Stimulated activated naive CD8-positive, alpha-beta T cell treated with anti-CD3 and anti-CD28 coated beads, Interleukin-15, Interleukin-2, amounts not matched to agents 100 ng/mL and 50 ng/mL, for 24 hours (primary cell): ENCODE data around the gene MIF.
"Not testable (repeated sequence)": the region's sequence is repeated elsewhere in the genome, so short reads cannot be mapped to it uniquely, and the experiment has no call there.

ENCODE experiments used
- H3K27ac Mint-ChIP-seq: one replicate; pipeline ENCODE4 v1.8.0; 2021; ENCODE audit warnings: mild to moderate bottlenecking, mixed read lengths
- H3K27me3 Mint-ChIP-seq: one replicate; pipeline ENCODE4 v1.8.0; 2021; ENCODE audit warnings: mixed read lengths
- H3K36me3 Mint-ChIP-seq: one replicate; pipeline ENCODE4 v1.8.0; 2021; ENCODE audit warnings: low read depth, mixed read lengths
- H3K4me1 Mint-ChIP-seq: one replicate; pipeline ENCODE4 v1.8.0; 2021; ENCODE audit warnings: low read depth, mixed read lengths
- H3K4me3 Mint-ChIP-seq: one replicate; pipeline ENCODE4 v1.8.0; 2021; ENCODE audit warnings: mild to moderate bottlenecking, mixed read lengths
- H3K9me3 Mint-ChIP-seq: one replicate; pipeline ENCODE4 v1.8.0; 2021; ENCODE audit warnings: mixed read lengths

The MIF gene

GRCh38 chr22:23893121-23893944 is 850 bp upstream of the MIF start:
- Mint-ChIP-seq H3K36me3 (peaks cover 32% of the 10 kb centered on the region), H3K27ac (peak overlapping the region; percentile 98), H3K4me3 (peak overlapping the region; percentile 92), H3K4me1 (peaks cover 29% of the 10 kb centered on the region), H3K27me3 (no peaks in the 10 kb centered on the region), H3K9me3 (no peaks in the 10 kb centered on the region)

- H3K27ac Mint-ChIP-seq = peak overlapping the region; percentile 98
Measured at GRCh38 chr22:23894710-23895598, 771 bp downstream of the MIF start.

GRCh38 chr22:23895599-23896144 is 1.5 kb downstream of the MIF start:
- peaks cover 32% of the 10 kb centered on the region for H3K36me3 Mint-ChIP-seq
- no peaks in the 10 kb centered on the region for H3K9me3 Mint-ChIP-seq
- no peaks in the 10 kb centered on the region for H3K27me3 Mint-ChIP-seq
- peak overlapping the region; percentile 98 for H3K27ac Mint-ChIP-seq
- H3K4me3 Mint-ChIP-seq = peak overlapping the region; percentile 92
- H3K4me1 Mint-ChIP-seq = peaks cover 29% of the 10 kb centered on the region

More at GRCh38 chr22:23894710-23895598, 771 bp downstream of the MIF start:
- H3K4me1 Mint-ChIP-seq = peaks cover 29% of the 10 kb centered on the region
- no peaks in the 10 kb centered on the region for H3K27me3 Mint-ChIP-seq
- H3K4me3 Mint-ChIP-seq = peak overlapping the region; percentile 92
- H3K9me3 Mint-ChIP-seq = no peaks in the 10 kb centered on the region
- H3K36me3 Mint-ChIP-seq = peaks cover 32% of the 10 kb centered on the region

GRCh38 chr22:23896166-23896522 is 2.0 kb downstream of the MIF start:
- Mint-ChIP-seq H3K36me3 (peaks cover 32% of the 10 kb centered on the region), H3K27ac (peak overlapping the region; percentile 98), H3K9me3 (no peaks in the 10 kb centered on the region), H3K4me3 (peak overlapping the region; percentile 92), H3K27me3 (no peaks in the 10 kb centered on the region), H3K4me1 (peaks cover 29% of the 10 kb centered on the region)

GRCh38 chr22:23896523-23897186 is 2.5 kb downstream of the MIF start:
- no peaks in the 10 kb centered on the region for H3K27me3 Mint-ChIP-seq
- peaks cover 29% of the 10 kb centered on the region for H3K4me1 Mint-ChIP-seq
- H3K27ac Mint-ChIP-seq = peak overlapping the region; percentile 36
- H3K9me3 Mint-ChIP-seq = no peaks in the 10 kb centered on the region
- peak overlapping the region; percentile 75 for H3K4me3 Mint-ChIP-seq
- peaks cover 32% of the 10 kb centered on the region for H3K36me3 Mint-ChIP-seq

GRCh38 chr22:23897320-23897719 is 3.1 kb downstream of the MIF start:
- peak overlapping the region; percentile 75 for H3K4me3 Mint-ChIP-seq
- peaks cover 32% of the 10 kb centered on the region for H3K36me3 Mint-ChIP-seq
- H3K27ac Mint-ChIP-seq = peak overlapping the region; percentile 36
- peaks cover 29% of the 10 kb centered on the region for H3K4me1 Mint-ChIP-seq
- H3K27me3 Mint-ChIP-seq = no peaks in the 10 kb centered on the region
- no peaks in the 10 kb centered on the region for H3K9me3 Mint-ChIP-seq

GRCh38 chr22:23898006-23898974 is 4.1 kb downstream of the MIF start:
- Mint-ChIP-seq H3K4me3 (peak overlapping the region; percentile 47), H3K36me3 (peaks cover 32% of the 10 kb centered on the region), H3K9me3 (no peaks in the 10 kb centered on the region), H3K27ac (peak overlapping the region; percentile 36), H3K4me1 (peaks cover 23% of the 10 kb centered on the region), H3K27me3 (no peaks in the 10 kb centered on the region)

- Mint-ChIP-seq H3K4me1 (peaks cover 16% of the 10 kb centered on the region), H3K9me3 (no peaks in the 10 kb centered on the region), H3K4me3 (no peak overlapping the region), H3K27me3 (no peaks in the 10 kb centered on the region), H3K27ac (no peak overlapping the region), H3K36me3 (peaks cover 32% of the 10 kb centered on the region)
Measured at GRCh38 chr22:23899042-23899745, 5.0 kb downstream of the MIF start.

- not testable (repeated sequence) for H3K27me3 Mint-ChIP-seq, H3K4me3 Mint-ChIP-seq, H3K9me3 Mint-ChIP-seq, H3K27ac Mint-ChIP-seq
- Mint-ChIP-seq H3K4me1 (peaks cover 16% of the 10 kb centered on the region), H3K36me3 (peaks cover 28% of the 10 kb centered on the region)
Measured at GRCh38 chr22:23900227-23900626, 6.0 kb downstream of the MIF start.

GRCh38 chr22:23901600-23901999 is 7.4 kb downstream of the MIF start:
- Mint-ChIP-seq H3K9me3 (no peaks in the 10 kb centered on the region), H3K4me1 (peaks cover 6% of the 10 kb centered on the region), H3K36me3 (peaks cover 15% of the 10 kb centered on the region), H3K4me3 (no peak overlapping the region), H3K27ac (no peak overlapping the region), H3K27me3 (no peaks in the 10 kb centered on the region)

GRCh38 chr22:23903328-23903971 is 9.3 kb downstream of the MIF start:
- H3K4me1 Mint-ChIP-seq = no peaks in the 10 kb centered on the region
- no peak overlapping the region for H3K27ac Mint-ChIP-seq
- no peak overlapping the region for H3K4me3 Mint-ChIP-seq
- H3K36me3 Mint-ChIP-seq = no peaks in the 10 kb centered on the region
- no peaks in the 10 kb centered on the region for H3K9me3 Mint-ChIP-seq
- no peaks in the 10 kb centered on the region for H3K27me3 Mint-ChIP-seq

- no peaks in the 10 kb centered on the region for H3K4me1 Mint-ChIP-seq
Measured at GRCh38 chr22:23904573-23905254, 10.5 kb downstream of the MIF start.

More at GRCh38 chr22:23904573-23905254, 10.5 kb downstream of the MIF start:
- Mint-ChIP-seq H3K9me3 (no peaks in the 10 kb centered on the region), H3K27ac (no peak overlapping the region), H3K4me3 (no peak overlapping the region), H3K36me3 (no peaks in the 10 kb centered on the region), H3K27me3 (no peaks in the 10 kb centered on the region)
